ENCODE measurements around the gene SPEG.

DNA sequence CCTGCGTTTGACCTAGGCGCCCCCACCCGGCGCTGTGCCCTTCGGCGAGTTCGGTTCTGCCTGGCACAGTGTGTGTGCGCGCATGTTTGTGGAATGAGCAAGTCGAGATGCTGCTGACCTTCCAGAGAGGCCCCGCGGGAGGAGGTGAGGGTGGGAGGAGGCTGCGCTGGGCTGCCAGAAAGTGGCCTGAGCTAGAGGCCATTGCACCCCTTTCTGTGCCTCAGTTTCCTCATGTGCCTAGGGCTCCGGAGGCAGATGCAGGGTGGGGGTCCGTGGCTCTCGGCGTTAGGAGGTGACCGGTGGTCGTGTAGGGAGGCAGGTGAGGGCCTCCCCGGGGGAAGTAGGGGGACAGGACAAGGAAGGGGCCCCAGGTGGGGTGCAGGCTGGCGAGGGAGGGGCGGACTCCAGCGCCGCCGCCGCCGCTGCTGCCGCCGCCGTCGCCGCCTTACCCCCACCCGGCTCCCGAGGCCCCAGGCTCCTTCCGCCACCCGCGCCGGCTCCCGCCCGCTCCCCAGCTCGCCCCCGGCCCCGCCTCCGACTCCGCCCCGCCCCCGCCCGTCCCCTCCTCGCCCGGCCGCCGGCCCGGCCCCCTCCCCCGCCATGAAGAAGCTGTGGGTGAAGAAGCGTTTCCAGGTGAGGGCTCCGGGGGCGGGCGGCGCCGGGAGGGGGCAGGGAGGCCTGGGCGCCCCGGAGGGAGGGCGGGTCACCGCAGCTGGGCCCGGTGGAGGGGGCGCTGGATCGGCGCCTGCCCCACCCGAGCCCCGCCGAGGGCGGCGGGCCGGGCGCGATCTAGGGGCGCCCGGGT lies 7.0 kb downstream of the SPEG start:
- TF ChIP-seq, protein P1, sequence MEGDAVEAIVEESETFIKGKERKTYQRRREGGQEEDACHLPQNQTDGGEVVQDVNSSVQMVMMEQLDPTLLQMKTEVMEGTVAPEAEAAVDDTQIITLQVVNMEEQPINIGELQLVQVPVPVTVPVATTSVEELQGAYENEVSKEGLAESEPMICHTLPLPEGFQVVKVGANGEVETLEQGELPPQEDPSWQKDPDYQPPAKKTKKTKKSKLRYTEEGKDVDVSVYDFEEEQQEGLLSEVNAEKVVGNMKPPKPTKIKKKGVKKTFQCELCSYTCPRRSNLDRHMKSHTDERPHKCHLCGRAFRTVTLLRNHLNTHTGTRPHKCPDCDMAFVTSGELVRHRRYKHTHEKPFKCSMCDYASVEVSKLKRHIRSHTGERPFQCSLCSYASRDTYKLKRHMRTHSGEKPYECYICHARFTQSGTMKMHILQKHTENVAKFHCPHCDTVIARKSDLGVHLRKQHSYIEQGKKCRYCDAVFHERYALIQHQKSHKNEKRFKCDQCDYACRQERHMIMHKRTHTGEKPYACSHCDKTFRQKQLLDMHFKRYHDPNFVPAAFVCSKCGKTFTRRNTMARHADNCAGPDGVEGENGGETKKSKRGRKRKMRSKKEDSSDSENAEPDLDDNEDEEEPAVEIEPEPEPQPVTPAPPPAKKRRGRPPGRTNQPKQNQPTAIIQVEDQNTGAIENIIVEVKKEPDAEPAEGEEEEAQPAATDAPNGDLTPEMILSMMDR (optimal IDR thresholded peaks at IDR 0.05 in 1 of 3, IDR thresholded peaks at IDR 0.05 in 1 of 3, conservative IDR thresholded peaks at IDR 0.05 in 1 of 3; ENCODE audit: extremely low read depth in 1 of 3, insufficient read depth in 2 of 3, low read length in 3 of 3), result peak in 1 of 3 experiments; percentile 24
- TF ChIP-seq EZH2 (IDR thresholded peaks at IDR 0.05; ENCODE audit: low read length), result no peak
